Measurements from ENCODE around the gene HMG20A. TPM values are rescaled to one million over a fixed set of nuclear protein-coding genes. Genes with fewer than 3 reads are reported as not detected.

The HMG20A gene
- total and polyA plus RNA-seq, 2 experiments from 2014 or later = 17.8 to 57.8 TPM

- TF ChIP-seq ETS1 (IDR thresholded peaks at IDR 0.05) = no peak
- TF ChIP-seq REST (IDR thresholded peaks at IDR 0.05; ENCODE audit: unreplicated experiment) = no peak
- no peak for TF ChIP-seq NANOG (IDR thresholded peaks at IDR 0.05; ENCODE audit: borderline replicate concordance)
- TF ChIP-seq CTCF (conservative IDR thresholded peaks at IDR 0.05; ENCODE audit: low read depth in 2 of 2) = no peak
- TF ChIP-seq POLR2AphosphoS5 (IDR thresholded peaks at IDR 0.05; ENCODE audit: low read depth) = no peak
- no peak for TF ChIP-seq STAT1 (IDR thresholded peaks at IDR 0.05; ENCODE audit: unreplicated experiment)
- TF ChIP-seq EZH2phosphoT487 (IDR thresholded peaks at IDR 0.05; ENCODE audit: unreplicated experiment) = no peak
- TF ChIP-seq JUNB (IDR thresholded peaks at IDR 0.05; ENCODE audit: unreplicated experiment) = no peak
- TF ChIP-seq EZH2 (IDR thresholded peaks at IDR 0.05; ENCODE audit: low read depth, unreplicated experiment) = no peak
These were observed 66.1 kb downstream of the HMG20A start (continued) for GRCh38 chr15:77486542-77487468.

GRCh38 chr15:77487469-77487842, 66.8 kb downstream of the HMG20A start:
- no peak overlapping the region for H3K4me3 ChIP-seq
- no peak overlapping the region for H2AFZ ChIP-seq
- no peaks in the 10 kb centered on the region for H3F3A ChIP-seq (replicated peaks; ENCODE audit: low read depth)
- H3K27me3 ChIP-seq (ENCODE audit: insufficient read depth) = no peaks in the 10 kb centered on the region
- Mint-ChIP-seq H3K9me3 (no peaks in the 10 kb centered on the region), H3K4me3 (no peak overlapping the region), H3K27ac (peak overlapping the region; percentile 68), H3K27me3 (ENCODE audit: insufficient read depth, low read depth, poor library complexity) (peaks cover 5% of the 10 kb centered on the region), H3K36me3 (ENCODE audit: low read depth) (peaks cover 21% of the 10 kb centered on the region), H3K4me1 (peaks cover 58% of the 10 kb centered on the region)
- H3K79me2 ChIP-seq (replicated peaks; ENCODE audit: insufficient read depth) = no peaks in the 10 kb centered on the region
- H3K9me2 ChIP-seq (ENCODE audit: insufficient read depth) = no peaks in the 10 kb centered on the region
- H3K36me3 ChIP-seq (ENCODE audit: insufficient read depth) = 0 out of 2 replicates have a peak, but pooled peaks cover 2% of the 10 kb centered on the region
- no peaks in the 10 kb centered on the region for H4K20me1 ChIP-seq (replicated peaks; ENCODE audit: insufficient read depth)
- DNase-seq (ENCODE audit: low spot score) (no peak), ATAC-seq (no peak)
- H3K27ac ChIP-seq (ENCODE audit: low read depth) = peak overlapping the region; percentile 15; the same call in 1 of the 2 replicates
- H3K4me2 ChIP-seq = peak overlapping the region; percentile 6; the same call in 1 of the 2 replicates
- H3K4me1 ChIP-seq (ENCODE audit: insufficient read depth) = peaks cover 24% of the 10 kb centered on the region
- TF ChIP-seq ZNF462 (CRISPR knock-in tag; IDR thresholded peaks at IDR 0.05) (no peak), JUNB (IDR thresholded peaks at IDR 0.05; ENCODE audit: unreplicated experiment) (no peak), EZH2phosphoT487 (IDR thresholded peaks at IDR 0.05; ENCODE audit: unreplicated experiment) (no peak)

Data from GM23338 (cell line).